DND-41 (cell line): ENCODE measurements around the gene LAMB1.

ENCODE experiments used
- ATAC-seq: fragments of 200-7000 bp; cut with Tn5 transposase; 3 replicates; pipeline ENCODE4 v1.9.1; 2021; ENCODE audit warnings: low read depth; ENCODE audit not compliant: insufficient read depth
- DNase-seq: peaks from one replicate; pipeline ENCODE4 v3.0.0-alpha.2; 2020
- H2AFZ ChIP-seq: 2 replicates; pipeline ENCODE4 v1.6.0; 2012; ENCODE audit warnings: low read depth, low read length
- H3K27ac ChIP-seq: 2 replicates; pipeline ENCODE4 v1.5.1; 2012; ENCODE audit warnings: low read length, inconsistent platforms
- H3K27me3 ChIP-seq: fragments of 200-600 bp; sonication (generic); 2 replicates; pipeline ENCODE4 v1.6.0; 2012; ENCODE audit warnings: low read length, mild to moderate bottlenecking, inconsistent platforms; ENCODE audit not compliant: insufficient read depth, poor library complexity
- H3K36me3 ChIP-seq: 2 replicates; pipeline ENCODE4 v1.5.1; 2012; ENCODE audit warnings: low read length, inconsistent platforms; ENCODE audit not compliant: insufficient read depth
- H3K4me1 ChIP-seq: 2 replicates; pipeline ENCODE4 v1.5.1; 2012; ENCODE audit warnings: mild to moderate bottlenecking, low read length; ENCODE audit not compliant: insufficient read depth
- H3K4me2 ChIP-seq: 2 replicates; pipeline ENCODE4 v1.6.0; 2012; ENCODE audit warnings: mild to moderate bottlenecking, moderate library complexity, low read length, inconsistent platforms; ENCODE audit not compliant: insufficient read depth
- H3K4me3 ChIP-seq, 2 experiments: fragments of 200-600 bp in 1 of 2; shearing (Covaris generic) in 1 of 2; 2 replicates each; pipeline ENCODE4 v1.5.1; 2012 to 2016; ENCODE audit warnings: inconsistent platforms in 2 of 2, low read length in 2 of 2, mild to moderate bottlenecking in 2 of 2, low read depth in 1 of 2, moderate library complexity in 1 of 2
- H3K79me2 ChIP-seq: 2 replicates; pipeline ENCODE4 v1.6.0; 2012; ENCODE audit warnings: low read length, inconsistent platforms; ENCODE audit not compliant: insufficient read depth
- H3K9ac ChIP-seq: 2 replicates; pipeline ENCODE4 v1.6.0; 2012; ENCODE audit warnings: low read depth, mild to moderate bottlenecking, inconsistent platforms, low read length, moderate library complexity
- H3K9me3 ChIP-seq: 2 replicates; pipeline ENCODE4 v1.5.1; 2012; ENCODE audit warnings: low read length, moderate library complexity, mild to moderate bottlenecking, inconsistent platforms; ENCODE audit not compliant: insufficient read depth, severe bottlenecking
- H4K20me1 ChIP-seq: 2 replicates; pipeline ENCODE4 v1.6.0; 2012; ENCODE audit warnings: low read length; ENCODE audit not compliant: insufficient read depth
- CTCF ChIP-seq: IDR thresholded peaks from 2 replicates; pipeline ENCODE4 v1.5.1; 2012; ENCODE audit warnings: borderline replicate concordance, low read length, moderate library complexity, mild to moderate bottlenecking; ENCODE audit not compliant: poor library complexity, severe bottlenecking; ENCODE audit errors: extremely low read depth
- EZH2 ChIP-seq: IDR thresholded peaks from 3 replicates; pipeline ENCODE4 v1.6.1; 2012; ENCODE audit warnings: borderline replicate concordance, low read depth, mild to moderate bottlenecking, moderate library complexity, low read length, inconsistent platforms; ENCODE audit not compliant: severe bottlenecking

LAMB1 gene

GRCh38 chr7:108017776-108018151 is 14.8 kb upstream of the LAMB1 start:
- ATAC-seq (no peak), DNase-seq (no peak)
- H3K4me1 ChIP-seq = no peaks in the 10 kb centered on the region
- no peaks in the 10 kb centered on the region for H4K20me1 ChIP-seq
- no peaks in the 10 kb centered on the region for H3K79me2 ChIP-seq
- no peak overlapping the region for H3K9ac ChIP-seq
- TF ChIP-seq EZH2 (no peak), CTCF (no peak)
- no peak overlapping the region for H3K4me3 ChIP-seq
- H3K27ac ChIP-seq = no peak overlapping the region
- H2AFZ ChIP-seq = no peak overlapping the region
- no peaks in the 10 kb centered on the region for H3K36me3 ChIP-seq
- H3K4me2 ChIP-seq = no peak overlapping the region
- H3K27me3 ChIP-seq = no peaks in the 10 kb centered on the region
- H3K9me3 ChIP-seq = no peaks in the 10 kb centered on the region

GRCh38 chr7:108016841-108017775 is 14.1 kb upstream of the LAMB1 start:
- no peak overlapping the region for H3K9ac ChIP-seq
- no peaks in the 10 kb centered on the region for H3K9me3 ChIP-seq
- no peaks in the 10 kb centered on the region for H3K79me2 ChIP-seq
- TF ChIP-seq CTCF (peak; percentile 41), EZH2 (no peak)
- no peaks in the 10 kb centered on the region for H3K36me3 ChIP-seq
- ATAC-seq (peak; percentile 59; the same call in 1 of the 3 replicates), DNase-seq (no peak)
- H3K4me2 ChIP-seq = no peak overlapping the region
- H2AFZ ChIP-seq = no peak overlapping the region
- no peak overlapping the region for H3K27ac ChIP-seq
- H3K4me1 ChIP-seq = no peaks in the 10 kb centered on the region
- no peaks in the 10 kb centered on the region for H3K27me3 ChIP-seq
- H4K20me1 ChIP-seq = no peaks in the 10 kb centered on the region
- no peak overlapping the region for H3K4me3 ChIP-seq

GRCh38 chr7:108015740-108016139 is 12.8 kb upstream of the LAMB1 start:
- Histone ChIP-seq H3K4me1 (no peaks in the 10 kb centered on the region), H3K9me3 (no peaks in the 10 kb centered on the region), H4K20me1 (no peaks in the 10 kb centered on the region), H3K79me2 (no peaks in the 10 kb centered on the region), H3K27ac (no peak overlapping the region), H3K4me2 (no peak overlapping the region), H3K27me3 (no peaks in the 10 kb centered on the region), H3K4me3 (no peak overlapping the region), H2AFZ (no peak overlapping the region), H3K36me3 (no peaks in the 10 kb centered on the region), H3K9ac (no peak overlapping the region)
- TF ChIP-seq EZH2 = no peak
- no peak for TF ChIP-seq CTCF
- DNase-seq (no peak), ATAC-seq (no peak)
